GM04504 (cell line): ENCODE results near the gene TMC1.
A peak's percentile ranks its signal among the peaks of the same experiment; 100 is the strongest.

ENCODE experiments used
- DNase-seq: peaks from one replicate; pipeline ENCODE4 v3.0.0-alpha.2; 2012; ENCODE audit warnings: low read depth

TMC1 gene

GRCh38 chr9:72526901-72527800, 5.7 kb downstream of the TMC1 start:
- DNase-seq, result peak; percentile 89

- DNase-seq, result no peak
These were observed 6.4 kb downstream of the TMC1 start for GRCh38 chr9:72527801-72528195.

- DNase-seq, result no peak
These were observed 8.1 kb downstream of the TMC1 start for GRCh38 chr9:72529531-72529930.

- DNase-seq, result no peak
These were observed 11.9 kb downstream of the TMC1 start for GRCh38 chr9:72533322-72533721.

- no peak for DNase-seq
These were observed 13.5 kb downstream of the TMC1 start for GRCh38 chr9:72534931-72535330.

GRCh38 chr9:72537011-72537545, 15.7 kb downstream of the TMC1 start:
- peak; percentile 23 for DNase-seq

GRCh38 chr9:72537671-72538070, 16.3 kb downstream of the TMC1 start:
- no peak for DNase-seq

GRCh38 chr9:72538921-72539702, 17.7 kb downstream of the TMC1 start:
- no peak for DNase-seq

GRCh38 chr9:72539824-72540347, 18.5 kb downstream of the TMC1 start:
- DNase-seq, result no peak

GRCh38 chr9:72540348-72540873, 19.0 kb downstream of the TMC1 start:
- peak; percentile 93 for DNase-seq

GRCh38 chr9:72542537-72542833, 21.1 kb downstream of the TMC1 start:
- DNase-seq, result peak; percentile 28

- DNase-seq, result no peak
These were observed 21.5 kb downstream of the TMC1 start for GRCh38 chr9:72542917-72543316.

GRCh38 chr9:72551306-72551705, 29.9 kb downstream of the TMC1 start:
- DNase-seq, result no peak

GRCh38 chr9:72552356-72552755, 30.9 kb downstream of the TMC1 start:
- DNase-seq, result no peak

- peak; percentile 96 for DNase-seq
These were observed 32.8 kb downstream of the TMC1 start for GRCh38 chr9:72554221-72554641.

- DNase-seq, result peak; percentile 80
These were observed 36.1 kb downstream of the TMC1 start for GRCh38 chr9:72557549-72557948.

- DNase-seq, result no peak
These were observed 38.7 kb downstream of the TMC1 start for GRCh38 chr9:72560086-72560485.

GRCh38 chr9:72563806-72564205, 42.4 kb downstream of the TMC1 start:
- no peak for DNase-seq

GRCh38 chr9:72564479-72565281, 43.3 kb downstream of the TMC1 start:
- DNase-seq, result no peak

- DNase-seq, result no peak
These were observed 44.1 kb downstream of the TMC1 start for GRCh38 chr9:72565535-72565934.

- no peak for DNase-seq
These were observed 52.9 kb downstream of the TMC1 start for GRCh38 chr9:72574156-72574810.
